Activated naive CD8-positive, alpha-beta T cell treated with anti-CD3 and anti-CD28 coated beads for 36 hours (primary cell): ENCODE data around the gene RBM6. TPM values are rescaled to one million over a fixed set of nuclear protein-coding genes. Genes with fewer than 3 reads are reported as not detected.
"Not testable (repeated sequence)": the region's sequence is repeated elsewhere in the genome, so short reads cannot be mapped to it uniquely, and the experiment has no call there.

ENCODE experiments used
- DNase-seq: peaks from one replicate; pipeline ENCODE4 v3.0.0; 2021
- H3K27ac Mint-ChIP-seq: one replicate; pipeline ENCODE4 v1.8.0; 2022; ENCODE audit warnings: mild to moderate bottlenecking, moderate library complexity, mixed read lengths
- H3K27me3 Mint-ChIP-seq: one replicate; pipeline ENCODE4 v1.8.0; 2022; ENCODE audit warnings: mild to moderate bottlenecking, mixed read lengths
- H3K36me3 Mint-ChIP-seq: one replicate; pipeline ENCODE4 v1.8.0; 2021; ENCODE audit warnings: mild to moderate bottlenecking, mixed read lengths
- H3K4me1 Mint-ChIP-seq: one replicate; pipeline ENCODE4 v1.8.0; 2021; ENCODE audit warnings: mixed read lengths
- H3K4me3 Mint-ChIP-seq: one replicate; pipeline ENCODE4 v1.8.0; 2022; ENCODE audit warnings: mild to moderate bottlenecking, moderate library complexity, mixed read lengths
- H3K9me3 Mint-ChIP-seq: one replicate; pipeline ENCODE4 v1.8.0; 2022; ENCODE audit warnings: mixed read lengths
- total RNA-seq, 2 experiments: library from RNA; stranded (reverse); gene quantifications; one replicate each; pipeline ENCODE4 v1.2.3, GENCODE V29; 2021

RBM6 gene
- total RNA-seq, 2 experiments from 2014 or later = 59.5 to 64.8 TPM

DNA sequence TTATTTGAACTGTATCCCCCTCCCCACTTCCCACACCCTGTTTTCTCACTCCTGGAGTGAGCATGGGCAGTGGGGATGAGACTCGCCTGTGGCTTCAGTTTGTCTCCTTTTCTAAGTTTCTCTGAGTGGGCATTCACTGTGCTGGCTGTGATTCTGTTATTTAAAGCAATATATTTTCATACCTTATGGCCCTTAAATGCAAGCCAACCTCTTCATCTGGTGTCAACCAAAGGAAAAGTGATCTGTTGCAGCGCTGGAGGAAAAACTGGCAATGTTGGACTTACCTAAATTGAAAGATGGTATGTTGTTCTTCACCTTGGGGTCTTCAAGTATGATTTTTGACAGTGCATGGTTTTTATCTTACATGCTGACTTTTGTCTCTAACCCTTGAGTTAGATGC, 56.1 kb downstream of the RBM6 start:
- H3K9me3 Mint-ChIP-seq = no peaks in the 10 kb centered on the region
- DNase-seq = no peak
- H3K4me1 Mint-ChIP-seq = peaks cover 12% of the 10 kb centered on the region
- H3K4me3 Mint-ChIP-seq = no peak overlapping the region
- H3K27ac Mint-ChIP-seq = no peak overlapping the region
- H3K36me3 Mint-ChIP-seq = peaks cover 1% of the 10 kb centered on the region
- no peaks in the 10 kb centered on the region for H3K27me3 Mint-ChIP-seq

DNA sequence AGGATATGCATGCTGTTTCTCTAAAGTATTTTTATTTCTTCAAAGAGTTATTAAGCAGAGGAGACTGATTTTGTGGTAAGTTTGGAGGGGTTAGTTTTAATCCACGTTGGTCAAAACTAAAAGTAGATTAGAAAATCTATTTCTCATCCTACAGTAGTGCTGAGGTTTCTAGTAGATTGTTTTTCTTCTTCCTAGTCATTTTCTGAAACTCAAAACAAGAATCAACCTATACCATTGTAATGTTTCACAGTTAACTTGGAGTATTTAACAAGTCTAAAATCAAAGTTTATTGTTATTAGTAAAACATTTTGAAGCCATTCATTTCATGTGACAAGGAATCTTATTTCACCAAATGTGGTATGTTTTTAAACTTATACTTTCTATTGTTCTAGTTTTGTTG, 57.9 kb downstream of the RBM6 start:
- H3K27ac Mint-ChIP-seq = no peak overlapping the region
- DNase-seq = no peak
- no peaks in the 10 kb centered on the region for H3K9me3 Mint-ChIP-seq
- peaks cover 5% of the 10 kb centered on the region for H3K36me3 Mint-ChIP-seq
- H3K4me1 Mint-ChIP-seq = peaks cover 11% of the 10 kb centered on the region
- no peak overlapping the region for H3K4me3 Mint-ChIP-seq
- H3K27me3 Mint-ChIP-seq = no peaks in the 10 kb centered on the region

- Mint-ChIP-seq H3K4me3 (no peak overlapping the region), H3K9me3 (no peaks in the 10 kb centered on the region), H3K27me3 (no peaks in the 10 kb centered on the region), H3K27ac (no peak overlapping the region), H3K36me3 (peaks cover 5% of the 10 kb centered on the region), H3K4me1 (peaks cover 11% of the 10 kb centered on the region)
- no peak for DNase-seq
Measured at GRCh38 chr3:49998326-49998725, 58.4 kb downstream of the RBM6 start.

DNA sequence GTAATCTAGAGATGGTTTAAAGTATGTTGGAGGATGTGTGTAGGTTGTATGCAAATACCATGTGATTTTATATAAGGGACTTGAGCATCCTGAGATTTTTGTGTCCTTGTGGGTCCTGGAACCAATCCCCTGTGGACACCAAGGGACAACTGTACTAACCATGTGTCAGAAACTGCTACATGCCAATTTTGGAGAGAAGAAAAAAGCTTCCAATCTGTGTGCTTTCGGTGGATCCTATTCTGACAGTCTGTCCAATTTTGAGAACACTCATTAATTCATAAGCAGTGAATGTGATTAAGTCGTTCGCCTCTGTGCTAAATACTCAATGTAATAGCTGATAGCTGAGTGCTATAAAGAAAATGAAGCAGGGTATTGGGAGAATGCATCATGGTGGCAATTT, 61.6 kb downstream of the RBM6 start:
- peaks cover 11% of the 10 kb centered on the region for H3K4me1 Mint-ChIP-seq
- H3K4me3 Mint-ChIP-seq = no peak overlapping the region
- H3K27ac Mint-ChIP-seq = no peak overlapping the region
- no peak for DNase-seq
- H3K36me3 Mint-ChIP-seq = peaks cover 4% of the 10 kb centered on the region
- H3K27me3 Mint-ChIP-seq = no peaks in the 10 kb centered on the region
- no peaks in the 10 kb centered on the region for H3K9me3 Mint-ChIP-seq

DNA sequence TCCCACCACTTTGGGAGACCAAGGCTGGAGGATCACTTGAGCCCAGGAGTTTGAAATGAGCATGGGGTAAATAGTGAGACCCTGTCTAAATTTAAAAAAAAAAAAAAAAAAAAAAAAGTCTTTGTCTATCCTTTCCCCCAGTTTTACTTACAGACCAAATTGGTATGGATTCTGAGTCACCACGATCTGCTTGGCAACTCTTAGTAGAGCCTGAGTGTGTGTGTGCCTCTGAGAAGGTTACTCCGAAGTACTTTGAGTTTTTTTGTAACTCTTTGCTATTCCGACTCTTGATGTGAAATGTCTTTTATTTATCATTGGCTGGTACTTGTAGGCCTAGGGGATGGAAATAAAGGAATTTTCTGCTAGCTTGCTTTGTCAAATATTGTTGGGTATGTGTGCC, 63.3 kb downstream of the RBM6 start:
- Mint-ChIP-seq H3K27me3 (no peaks in the 10 kb centered on the region), H3K4me3 (no peak overlapping the region), H3K9me3 (no peaks in the 10 kb centered on the region), H3K4me1 (peaks cover 3% of the 10 kb centered on the region), H3K27ac (no peak overlapping the region), H3K36me3 (peaks cover 4% of the 10 kb centered on the region)
- no peak for DNase-seq

- no peak for DNase-seq
- no peaks in the 10 kb centered on the region for H3K27me3 Mint-ChIP-seq
- no peak overlapping the region for H3K4me3 Mint-ChIP-seq
- H3K27ac Mint-ChIP-seq = no peak overlapping the region
- H3K36me3 Mint-ChIP-seq = peaks cover 8% of the 10 kb centered on the region
- no peaks in the 10 kb centered on the region for H3K9me3 Mint-ChIP-seq
- no peaks in the 10 kb centered on the region for H3K4me1 Mint-ChIP-seq
Measured at GRCh38 chr3:50003824-50004223, 63.9 kb downstream of the RBM6 start.

DNA sequence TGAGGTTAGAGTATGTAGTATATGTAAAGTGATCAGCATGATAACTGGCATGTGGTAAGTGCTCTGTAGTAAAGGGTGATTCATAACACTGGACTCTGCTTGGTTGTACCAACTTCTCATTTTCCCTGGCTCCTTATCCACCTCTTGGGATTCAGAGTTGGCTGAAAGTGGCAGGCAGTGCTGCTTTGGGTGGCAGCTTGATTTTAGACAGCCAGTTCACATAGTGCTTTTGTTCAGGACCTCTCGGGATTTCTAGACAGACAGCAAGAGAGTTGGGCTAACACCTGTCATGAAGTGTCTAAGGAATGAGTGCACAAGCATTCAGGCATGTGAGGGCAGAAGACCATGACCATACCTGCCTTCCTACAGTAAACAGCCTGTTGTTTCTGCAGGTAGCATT, 69.0 kb downstream of the RBM6 start:
- Mint-ChIP-seq H3K36me3 (peaks cover 7% of the 10 kb centered on the region), H3K9me3 (no peaks in the 10 kb centered on the region), H3K4me3 (no peak overlapping the region), H3K27ac (no peak overlapping the region), H3K4me1 (no peaks in the 10 kb centered on the region), H3K27me3 (no peaks in the 10 kb centered on the region)
- DNase-seq = no peak

GRCh38 chr3:50010959-50011358, 71.0 kb downstream of the RBM6 start:
- Mint-ChIP-seq H3K4me1 (peaks cover 2% of the 10 kb centered on the region), H3K36me3 (peaks cover 12% of the 10 kb centered on the region), H3K27ac (no peak overlapping the region), H3K4me3 (no peak overlapping the region), H3K9me3 (no peaks in the 10 kb centered on the region), H3K27me3 (no peaks in the 10 kb centered on the region)
- DNase-seq = no peak

DNA sequence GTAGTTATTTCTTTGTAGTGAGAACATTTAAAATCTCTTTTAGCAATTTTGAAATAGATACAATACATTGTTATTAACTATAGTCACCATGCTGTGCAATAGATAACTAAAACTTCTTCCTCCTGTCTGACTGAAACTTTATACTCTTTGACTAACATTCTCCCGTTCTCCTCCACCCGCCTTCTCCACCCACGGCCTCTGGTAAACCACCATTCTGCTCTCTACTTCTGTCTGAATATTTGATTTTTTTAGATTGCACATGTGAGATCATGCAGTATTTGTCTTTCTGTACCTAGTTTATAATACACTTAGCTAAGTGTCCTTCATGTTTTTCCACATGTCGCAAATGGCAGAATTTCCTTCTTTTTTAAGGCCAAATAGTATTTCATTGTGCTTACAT, 76.0 kb downstream of the RBM6 start:
- Mint-ChIP-seq H3K27ac (no peak overlapping the region), H3K27me3 (no peaks in the 10 kb centered on the region), H3K4me1 (peaks cover 3% of the 10 kb centered on the region), H3K36me3 (peaks cover 30% of the 10 kb centered on the region), H3K9me3 (no peaks in the 10 kb centered on the region), H3K4me3 (no peak overlapping the region)
- DNase-seq = no peak

DNA sequence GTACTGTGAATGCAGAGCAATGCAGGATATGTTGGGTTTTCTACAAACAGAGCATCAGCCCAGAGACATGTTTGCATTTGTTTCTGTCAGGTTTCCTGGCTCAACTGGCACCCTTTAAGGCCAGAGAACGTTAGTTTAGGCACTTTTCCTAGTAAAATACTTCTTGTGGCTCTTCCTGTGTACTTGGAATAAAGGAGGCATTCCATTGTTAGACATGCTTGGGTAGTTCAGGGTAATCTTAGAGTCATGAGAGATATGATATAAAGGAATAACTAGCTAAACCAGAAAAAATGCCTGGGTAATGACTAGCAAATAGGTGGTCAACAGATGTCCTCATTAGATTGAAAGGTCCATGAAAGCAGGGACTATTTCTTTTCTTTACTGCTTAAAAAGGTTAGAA, 88.4 kb downstream of the RBM6 start:
- Mint-ChIP-seq H3K9me3 (no peaks in the 10 kb centered on the region), H3K27me3 (no peaks in the 10 kb centered on the region), H3K4me1 (no peaks in the 10 kb centered on the region), H3K27ac (no peak overlapping the region), H3K4me3 (no peak overlapping the region), H3K36me3 (peaks cover 24% of the 10 kb centered on the region)
- DNase-seq = no peak

DNA sequence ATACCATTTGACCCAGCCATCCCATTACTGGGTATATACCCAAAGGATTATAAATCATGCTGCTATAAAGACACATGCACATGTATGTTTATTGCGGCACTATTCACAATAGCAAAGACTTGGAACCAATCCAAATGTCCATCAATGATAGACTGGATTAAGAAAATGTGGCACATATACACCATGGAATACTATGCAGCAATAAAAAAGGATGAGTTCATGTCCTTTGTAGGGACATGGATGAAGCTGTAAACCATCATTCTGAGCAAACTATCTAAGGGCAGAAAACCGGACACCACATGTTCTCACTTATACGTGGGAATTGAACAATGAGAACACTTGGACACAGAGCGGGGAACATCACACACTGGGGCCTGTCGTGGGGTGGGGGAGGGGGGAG, 91.3 kb downstream of the RBM6 start:
- peaks cover 27% of the 10 kb centered on the region for H3K36me3 Mint-ChIP-seq
- not testable (repeated sequence) for H3K27ac Mint-ChIP-seq, DNase-seq, H3K9me3 Mint-ChIP-seq, H3K4me1 Mint-ChIP-seq, H3K27me3 Mint-ChIP-seq, H3K4me3 Mint-ChIP-seq

- Mint-ChIP-seq H3K27me3 (no peaks in the 10 kb centered on the region), H3K9me3 (no peaks in the 10 kb centered on the region), H3K4me1 (peaks cover 12% of the 10 kb centered on the region), H3K36me3 (peaks cover 4% of the 10 kb centered on the region), H3K27ac (no peak overlapping the region), H3K4me3 (no peak overlapping the region)
- DNase-seq = no peak
Measured at GRCh38 chr3:50044976-50045375, 105.0 kb downstream of the RBM6 start.

GRCh38 chr3:50047426-50047825, 107.5 kb downstream of the RBM6 start:
- no peak overlapping the region for H3K4me3 Mint-ChIP-seq
- peaks cover 13% of the 10 kb centered on the region for H3K4me1 Mint-ChIP-seq
- DNase-seq = no peak
- H3K36me3 Mint-ChIP-seq = peaks cover 10% of the 10 kb centered on the region
- no peak overlapping the region for H3K27ac Mint-ChIP-seq
- no peaks in the 10 kb centered on the region for H3K9me3 Mint-ChIP-seq
- H3K27me3 Mint-ChIP-seq = no peaks in the 10 kb centered on the region

GRCh38 chr3:50050361-50050760, 110.4 kb downstream of the RBM6 start:
- Mint-ChIP-seq H3K4me3 (no peak overlapping the region), H3K27ac (no peak overlapping the region), H3K36me3 (peaks cover 14% of the 10 kb centered on the region), H3K27me3 (no peaks in the 10 kb centered on the region), H3K4me1 (peaks cover 3% of the 10 kb centered on the region), H3K9me3 (no peaks in the 10 kb centered on the region)
- no peak for DNase-seq

- Mint-ChIP-seq H3K27me3 (no peaks in the 10 kb centered on the region), H3K27ac (no peak overlapping the region), H3K36me3 (peaks cover 18% of the 10 kb centered on the region), H3K4me3 (no peak overlapping the region), H3K4me1 (no peaks in the 10 kb centered on the region), H3K9me3 (no peaks in the 10 kb centered on the region)
- DNase-seq = no peak
Measured at GRCh38 chr3:50057756-50058155, 117.8 kb downstream of the RBM6 start.

DNA sequence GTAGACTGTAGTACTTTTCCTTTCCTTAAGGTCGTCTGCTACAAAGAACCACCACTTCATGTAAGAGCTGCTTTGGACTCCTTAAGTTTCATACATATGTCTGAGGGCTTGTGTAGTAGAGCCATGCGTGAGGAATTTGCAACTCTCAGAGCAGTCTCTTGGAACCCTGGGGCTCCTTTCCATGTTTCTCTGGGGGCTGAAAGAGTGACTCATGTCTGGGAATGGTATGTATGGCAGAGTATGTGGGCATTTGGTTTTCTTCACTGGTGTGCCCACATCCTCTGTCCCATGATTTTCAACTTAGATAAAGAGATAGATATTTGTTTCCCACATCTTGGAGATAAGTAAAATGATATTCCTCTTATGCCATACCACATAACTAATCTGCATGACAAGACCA, 128.2 kb downstream of the RBM6 start:
- Mint-ChIP-seq H3K27me3 (no peaks in the 10 kb centered on the region), H3K27ac (no peak overlapping the region), H3K36me3 (peaks cover 11% of the 10 kb centered on the region), H3K4me3 (no peak overlapping the region), H3K4me1 (no peaks in the 10 kb centered on the region), H3K9me3 (no peaks in the 10 kb centered on the region)
- no peak for DNase-seq

DNA sequence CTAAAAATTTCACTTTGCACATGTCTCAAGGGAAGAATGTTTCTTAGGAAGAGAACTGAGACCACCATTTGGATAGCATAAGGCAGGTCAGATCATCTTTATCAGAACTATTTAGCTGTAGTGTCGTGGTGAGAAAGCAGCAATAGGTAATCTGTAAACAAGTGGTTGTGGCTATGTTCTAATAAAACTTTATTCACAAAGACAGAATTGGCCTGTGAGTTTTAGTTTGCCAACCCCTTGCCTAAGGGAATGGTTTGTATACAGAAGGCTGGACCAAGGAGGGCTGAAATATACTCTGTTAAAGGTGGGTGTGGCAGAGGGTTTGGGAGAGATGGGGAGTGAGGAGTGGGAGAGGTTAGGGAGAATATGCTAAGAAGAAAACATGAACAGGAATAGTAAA, 138.1 kb downstream of the RBM6 start:
- Mint-ChIP-seq H3K4me1 (peaks cover 9% of the 10 kb centered on the region), H3K27ac (no peak overlapping the region), H3K4me3 (no peak overlapping the region), H3K27me3 (no peaks in the 10 kb centered on the region), H3K9me3 (no peaks in the 10 kb centered on the region), H3K36me3 (peaks cover 14% of the 10 kb centered on the region)
- no peak for DNase-seq
